Prostate gland (tissue), 2 donors: ENCODE results near the gene MSANTD1.

Experiments used
- CTCF ChIP-seq, 4 experiments: fragments of 200-600 bp in 2 of 4; fragments of 450-650 bp in 2 of 4; sonication (generic) in 2 of 4; IDR thresholded peaks; 1 replicate in 3 of 4; 2 replicates in 1 of 4; pipeline ENCODE4 v1.5.1; 2016 to 2019; ENCODE audit warnings: antibody characterized with exemption in 4 of 4, mild to moderate bottlenecking in 2 of 4, moderate library complexity in 2 of 4
- POLR2A ChIP-seq: fragments of 450-650 bp; IDR thresholded peaks from one replicate; pipeline ENCODE4 v1.6.1; 2016; ENCODE audit warnings: antibody characterized with exemption, mild to moderate bottlenecking

GRCh38 chr4:3227878-3228675 lies 20.9 kb upstream of the MSANTD1 start:
- no peak for TF ChIP-seq CTCF (IDR thresholded peaks at IDR 0.05)
- no peak for TF ChIP-seq POLR2A
